DND-41 (cell line): ENCODE results near the gene CD300A.

Source experiments
- ATAC-seq: fragments of 200-7000 bp; cut with Tn5 transposase; 3 replicates; pipeline ENCODE4 v1.9.1; 2021; ENCODE audit warnings: low read depth; ENCODE audit not compliant: insufficient read depth
- DNase-seq: peaks from one replicate; pipeline ENCODE4 v3.0.0-alpha.2; 2020
- H2AFZ ChIP-seq: 2 replicates; pipeline ENCODE4 v1.6.0; 2012; ENCODE audit warnings: low read depth, low read length
- H3K27ac ChIP-seq: 2 replicates; pipeline ENCODE4 v1.5.1; 2012; ENCODE audit warnings: low read length, inconsistent platforms
- H3K27me3 ChIP-seq: fragments of 200-600 bp; sonication (generic); 2 replicates; pipeline ENCODE4 v1.6.0; 2012; ENCODE audit warnings: low read length, mild to moderate bottlenecking, inconsistent platforms; ENCODE audit not compliant: insufficient read depth, poor library complexity
- H3K36me3 ChIP-seq: 2 replicates; pipeline ENCODE4 v1.5.1; 2012; ENCODE audit warnings: low read length, inconsistent platforms; ENCODE audit not compliant: insufficient read depth
- H3K4me1 ChIP-seq: 2 replicates; pipeline ENCODE4 v1.5.1; 2012; ENCODE audit warnings: mild to moderate bottlenecking, low read length; ENCODE audit not compliant: insufficient read depth
- H3K4me2 ChIP-seq: 2 replicates; pipeline ENCODE4 v1.6.0; 2012; ENCODE audit warnings: mild to moderate bottlenecking, moderate library complexity, low read length, inconsistent platforms; ENCODE audit not compliant: insufficient read depth
- H3K4me3 ChIP-seq, 2 experiments: fragments of 200-600 bp in 1 of 2; shearing (Covaris generic) in 1 of 2; 2 replicates each; pipeline ENCODE4 v1.5.1; 2012 to 2016; ENCODE audit warnings: inconsistent platforms in 2 of 2, low read length in 2 of 2, mild to moderate bottlenecking in 2 of 2, low read depth in 1 of 2, moderate library complexity in 1 of 2
- H3K79me2 ChIP-seq: 2 replicates; pipeline ENCODE4 v1.6.0; 2012; ENCODE audit warnings: low read length, inconsistent platforms; ENCODE audit not compliant: insufficient read depth
- H3K9ac ChIP-seq: 2 replicates; pipeline ENCODE4 v1.6.0; 2012; ENCODE audit warnings: low read depth, mild to moderate bottlenecking, inconsistent platforms, low read length, moderate library complexity
- H3K9me3 ChIP-seq: 2 replicates; pipeline ENCODE4 v1.5.1; 2012; ENCODE audit warnings: low read length, moderate library complexity, mild to moderate bottlenecking, inconsistent platforms; ENCODE audit not compliant: insufficient read depth, severe bottlenecking
- H4K20me1 ChIP-seq: 2 replicates; pipeline ENCODE4 v1.6.0; 2012; ENCODE audit warnings: low read length; ENCODE audit not compliant: insufficient read depth
- EZH2 ChIP-seq: IDR thresholded peaks from 3 replicates; pipeline ENCODE4 v1.6.1; 2012; ENCODE audit warnings: borderline replicate concordance, low read depth, mild to moderate bottlenecking, moderate library complexity, low read length, inconsistent platforms; ENCODE audit not compliant: severe bottlenecking
- TF ChIP-seq, protein P1 (sequence below): IDR thresholded peaks from 2 replicates; pipeline ENCODE4 v1.5.1; 2012; ENCODE audit warnings: borderline replicate concordance, low read length, moderate library complexity, mild to moderate bottlenecking; ENCODE audit not compliant: poor library complexity, severe bottlenecking; ENCODE audit errors: extremely low read depth

The CD300A gene

DNA sequence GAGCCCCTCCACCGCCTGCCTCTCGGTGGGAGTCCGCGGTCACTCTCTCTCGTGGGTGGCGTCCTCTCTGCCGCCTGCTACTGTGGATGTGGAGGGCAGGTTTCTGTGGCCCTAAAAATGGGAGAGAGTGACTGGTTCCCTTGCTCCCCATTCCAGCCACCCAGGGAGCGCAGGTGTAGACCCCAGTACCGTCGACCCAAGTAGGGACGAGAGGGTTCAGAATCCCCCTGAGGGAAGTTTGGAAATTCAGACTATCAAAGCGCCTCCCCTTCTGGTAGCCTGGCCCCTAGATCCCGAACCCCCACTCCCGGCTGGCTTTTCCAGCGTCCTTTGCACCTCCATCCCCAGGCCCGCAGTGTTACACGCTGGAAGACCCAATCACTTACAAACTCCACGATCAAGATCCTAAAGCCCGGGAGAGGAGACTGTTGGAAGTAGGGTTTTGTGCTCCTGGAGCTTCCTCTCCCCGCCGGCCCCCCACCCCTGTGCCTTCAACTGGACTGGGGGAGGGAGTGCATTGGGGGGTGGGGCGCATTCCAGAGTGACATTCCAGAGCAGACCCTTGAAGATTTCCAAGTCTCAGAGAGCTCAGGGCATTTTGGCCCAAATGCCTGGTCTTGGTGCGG is 33.6 kb upstream of the CD300A start:
- no peak overlapping the region for H2AFZ ChIP-seq
- no peak overlapping the region for H3K4me3 ChIP-seq

DNA sequence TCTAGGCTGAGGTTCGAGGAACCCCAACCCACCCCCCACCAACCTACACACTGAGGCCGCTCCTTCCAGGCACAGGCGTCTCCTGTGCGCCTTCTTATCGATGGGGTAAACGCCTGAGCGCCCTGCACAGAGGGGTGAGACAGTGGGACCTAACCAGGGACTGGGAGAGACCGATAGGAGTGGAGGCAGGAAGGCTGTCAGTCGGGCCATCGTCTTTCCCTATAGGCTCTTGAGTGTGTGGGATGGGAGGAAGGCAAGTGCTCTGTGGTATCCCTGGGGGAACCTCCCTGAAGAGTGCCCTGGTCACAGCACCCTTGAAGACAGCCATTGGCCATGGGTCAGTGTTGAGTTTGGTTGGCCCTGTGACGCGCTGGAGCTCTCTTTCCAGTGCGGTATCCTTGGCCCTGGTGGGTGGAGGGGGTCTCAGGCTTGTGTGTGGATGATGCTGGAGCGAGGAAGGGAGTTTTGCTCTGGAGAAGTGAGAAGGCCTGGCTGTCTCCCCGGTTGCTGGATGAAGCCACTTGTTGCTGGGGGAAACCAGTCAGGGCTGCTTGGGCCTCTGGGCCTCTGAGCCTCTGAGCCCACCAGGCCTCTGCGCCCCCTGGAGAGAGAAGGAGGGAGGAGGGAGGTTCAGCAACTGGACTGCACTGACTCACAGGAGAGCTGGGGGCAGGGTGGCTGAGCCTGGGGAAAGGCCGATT is 32.9 kb upstream of the CD300A start:
- H3K9ac ChIP-seq, result no peak overlapping the region
- no peak for DNase-seq
- no peaks in the 10 kb centered on the region for H3K27me3 ChIP-seq

More for the DNA sequence above, 33.6 kb upstream of the CD300A start:
- Histone ChIP-seq H4K20me1 (no peaks in the 10 kb centered on the region), H3K9ac (no peak overlapping the region), H3K27me3 (no peaks in the 10 kb centered on the region), H3K4me2 (no peak overlapping the region), H3K79me2 (no peaks in the 10 kb centered on the region), H3K27ac (no peak overlapping the region), H3K36me3 (no peaks in the 10 kb centered on the region), H3K4me1 (no peaks in the 10 kb centered on the region), H3K9me3 (peaks cover 4% of the 10 kb centered on the region)
- DNase-seq (no peak), ATAC-seq (no peak)
- TF ChIP-seq, protein P1, sequence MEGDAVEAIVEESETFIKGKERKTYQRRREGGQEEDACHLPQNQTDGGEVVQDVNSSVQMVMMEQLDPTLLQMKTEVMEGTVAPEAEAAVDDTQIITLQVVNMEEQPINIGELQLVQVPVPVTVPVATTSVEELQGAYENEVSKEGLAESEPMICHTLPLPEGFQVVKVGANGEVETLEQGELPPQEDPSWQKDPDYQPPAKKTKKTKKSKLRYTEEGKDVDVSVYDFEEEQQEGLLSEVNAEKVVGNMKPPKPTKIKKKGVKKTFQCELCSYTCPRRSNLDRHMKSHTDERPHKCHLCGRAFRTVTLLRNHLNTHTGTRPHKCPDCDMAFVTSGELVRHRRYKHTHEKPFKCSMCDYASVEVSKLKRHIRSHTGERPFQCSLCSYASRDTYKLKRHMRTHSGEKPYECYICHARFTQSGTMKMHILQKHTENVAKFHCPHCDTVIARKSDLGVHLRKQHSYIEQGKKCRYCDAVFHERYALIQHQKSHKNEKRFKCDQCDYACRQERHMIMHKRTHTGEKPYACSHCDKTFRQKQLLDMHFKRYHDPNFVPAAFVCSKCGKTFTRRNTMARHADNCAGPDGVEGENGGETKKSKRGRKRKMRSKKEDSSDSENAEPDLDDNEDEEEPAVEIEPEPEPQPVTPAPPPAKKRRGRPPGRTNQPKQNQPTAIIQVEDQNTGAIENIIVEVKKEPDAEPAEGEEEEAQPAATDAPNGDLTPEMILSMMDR, result no peak

DNA sequence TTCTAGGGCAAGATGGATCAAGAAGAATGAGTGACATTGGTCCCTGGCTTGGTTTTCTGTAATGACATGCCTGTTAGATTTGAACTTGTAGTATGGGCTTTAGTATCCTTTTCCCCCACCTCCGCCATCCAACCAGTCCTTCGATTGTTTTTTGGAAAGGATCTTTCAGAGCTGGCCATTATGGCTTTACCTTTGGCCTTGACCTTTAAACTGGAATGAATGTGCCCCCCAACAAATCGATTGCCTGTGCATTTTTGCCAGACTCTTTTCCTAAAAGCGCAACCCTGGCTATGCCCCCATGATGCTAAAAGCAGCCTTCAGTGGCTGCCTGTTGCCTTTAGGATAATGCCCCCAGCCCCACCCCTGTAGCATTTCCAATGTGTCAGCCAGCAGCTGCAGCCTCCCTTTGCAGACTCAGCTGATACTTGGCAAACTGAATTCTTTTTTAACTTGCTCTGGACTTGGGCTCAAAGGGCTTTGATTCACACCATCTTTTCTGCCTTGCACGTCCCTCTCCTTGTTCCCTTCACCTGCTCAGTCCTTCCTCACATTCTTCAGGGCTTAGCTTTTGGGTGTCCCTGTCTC is 30.6 kb upstream of the CD300A start:
- H3K79me2 ChIP-seq, result no peaks in the 10 kb centered on the region
- no peaks in the 10 kb centered on the region for H3K27me3 ChIP-seq
- TF ChIP-seq, protein P1, result no peak
- H3K27ac ChIP-seq, result no peak overlapping the region
- ATAC-seq (no peak), DNase-seq (no peak)
- no peaks in the 10 kb centered on the region for H3K36me3 ChIP-seq
- H2AFZ ChIP-seq, result no peak overlapping the region
- H4K20me1 ChIP-seq, result no peaks in the 10 kb centered on the region
- no peak overlapping the region for H3K9ac ChIP-seq
- peaks cover 10% of the 10 kb centered on the region for H3K9me3 ChIP-seq
- H3K4me3 ChIP-seq, result no peak overlapping the region
- H3K4me1 ChIP-seq, result no peaks in the 10 kb centered on the region
- no peak overlapping the region for H3K4me2 ChIP-seq

More for the DNA sequence above, 32.9 kb upstream of the CD300A start:
- H3K27ac ChIP-seq, result no peak overlapping the region
- H3K9me3 ChIP-seq, result peaks cover 4% of the 10 kb centered on the region
- no peaks in the 10 kb centered on the region for H3K79me2 ChIP-seq
- no peaks in the 10 kb centered on the region for H4K20me1 ChIP-seq
- no peak overlapping the region for H2AFZ ChIP-seq
- H3K4me3 ChIP-seq, result no peak overlapping the region
- H3K36me3 ChIP-seq, result no peaks in the 10 kb centered on the region
- no peaks in the 10 kb centered on the region for H3K4me1 ChIP-seq
- no peak for TF ChIP-seq EZH2
- TF ChIP-seq, protein P1, result no peak
- ATAC-seq, result no peak
- H3K4me2 ChIP-seq, result no peak overlapping the region
